Measurements from ENCODE around the gene CBARP.

DNA sequence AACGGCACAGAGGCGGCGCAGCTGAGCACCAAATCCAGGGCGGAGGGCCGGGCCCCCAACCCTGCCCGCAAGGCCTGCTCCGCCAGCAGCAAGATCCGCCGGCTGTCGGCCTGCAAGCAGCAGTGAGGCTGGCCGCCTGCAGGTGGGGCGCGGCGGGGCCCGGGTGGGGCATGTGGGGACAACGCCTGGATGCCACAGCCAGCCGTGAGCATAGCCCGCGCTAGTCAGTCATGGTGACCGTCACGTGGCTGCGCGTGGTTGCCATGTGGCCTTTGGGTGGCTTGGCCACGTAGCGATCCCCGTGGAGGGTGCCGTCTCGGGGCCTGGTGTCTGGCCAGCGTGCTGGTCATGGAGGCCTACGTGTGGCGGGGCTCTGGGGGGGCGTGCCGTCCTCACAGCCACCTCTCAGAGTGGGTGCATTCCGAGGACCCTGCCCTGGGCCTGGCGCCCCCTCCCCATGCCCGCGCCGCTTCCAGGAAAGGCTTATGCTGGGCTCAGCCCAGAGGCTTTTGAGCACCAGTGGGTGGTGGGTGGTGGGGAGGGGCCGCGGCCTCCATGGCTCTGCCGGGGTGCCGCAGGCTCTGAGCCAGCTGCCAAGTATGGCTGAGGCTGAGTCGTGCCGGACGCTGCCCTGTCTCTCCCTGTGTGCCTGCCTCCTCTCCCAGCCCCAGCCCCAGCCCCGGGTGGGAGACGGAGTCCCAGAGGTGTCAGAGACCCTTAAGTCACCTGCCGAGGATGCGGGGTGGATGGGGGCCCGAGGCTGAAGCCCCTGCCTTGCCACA lies 11.1 kb downstream of the CBARP start:
- TF ChIP-seq, protein P1, sequence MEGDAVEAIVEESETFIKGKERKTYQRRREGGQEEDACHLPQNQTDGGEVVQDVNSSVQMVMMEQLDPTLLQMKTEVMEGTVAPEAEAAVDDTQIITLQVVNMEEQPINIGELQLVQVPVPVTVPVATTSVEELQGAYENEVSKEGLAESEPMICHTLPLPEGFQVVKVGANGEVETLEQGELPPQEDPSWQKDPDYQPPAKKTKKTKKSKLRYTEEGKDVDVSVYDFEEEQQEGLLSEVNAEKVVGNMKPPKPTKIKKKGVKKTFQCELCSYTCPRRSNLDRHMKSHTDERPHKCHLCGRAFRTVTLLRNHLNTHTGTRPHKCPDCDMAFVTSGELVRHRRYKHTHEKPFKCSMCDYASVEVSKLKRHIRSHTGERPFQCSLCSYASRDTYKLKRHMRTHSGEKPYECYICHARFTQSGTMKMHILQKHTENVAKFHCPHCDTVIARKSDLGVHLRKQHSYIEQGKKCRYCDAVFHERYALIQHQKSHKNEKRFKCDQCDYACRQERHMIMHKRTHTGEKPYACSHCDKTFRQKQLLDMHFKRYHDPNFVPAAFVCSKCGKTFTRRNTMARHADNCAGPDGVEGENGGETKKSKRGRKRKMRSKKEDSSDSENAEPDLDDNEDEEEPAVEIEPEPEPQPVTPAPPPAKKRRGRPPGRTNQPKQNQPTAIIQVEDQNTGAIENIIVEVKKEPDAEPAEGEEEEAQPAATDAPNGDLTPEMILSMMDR (IDR thresholded peaks at IDR 0.05) = no peak
- no peak for TF ChIP-seq POLR2A (IDR thresholded peaks at IDR 0.05; ENCODE audit: low read depth)

All from esophagus muscularis mucosa (tissue), 3 donors.